Keratinocyte (primary cell): Measurements from ENCODE around the gene KRTAP5-8.

Experiments
- EZH2 ChIP-seq: IDR thresholded peaks from one replicate; pipeline ENCODE4 v1.6.1; 2012; ENCODE audit warnings: inconsistent platforms, mild to moderate bottlenecking, low read length, moderate library complexity
- TF ChIP-seq, protein P1 (sequence below), 3 experiments: IDR thresholded peaks in 1 of 3; conservative IDR thresholded peaks in 1 of 3; optimal IDR thresholded peaks in 1 of 3; 2 replicates in 2 of 3; 3 replicates in 1 of 3; pipeline versions ENCODE3 to v1.5.1; 2011; ENCODE audit warnings: low read length in 3 of 3, mild to moderate bottlenecking in 3 of 3, moderate library complexity in 2 of 3, control low read depth in 1 of 3, inconsistent platforms in 1 of 3; ENCODE audit not compliant: insufficient read depth in 2 of 3; ENCODE audit errors: extremely low read depth in 1 of 3

DNA sequence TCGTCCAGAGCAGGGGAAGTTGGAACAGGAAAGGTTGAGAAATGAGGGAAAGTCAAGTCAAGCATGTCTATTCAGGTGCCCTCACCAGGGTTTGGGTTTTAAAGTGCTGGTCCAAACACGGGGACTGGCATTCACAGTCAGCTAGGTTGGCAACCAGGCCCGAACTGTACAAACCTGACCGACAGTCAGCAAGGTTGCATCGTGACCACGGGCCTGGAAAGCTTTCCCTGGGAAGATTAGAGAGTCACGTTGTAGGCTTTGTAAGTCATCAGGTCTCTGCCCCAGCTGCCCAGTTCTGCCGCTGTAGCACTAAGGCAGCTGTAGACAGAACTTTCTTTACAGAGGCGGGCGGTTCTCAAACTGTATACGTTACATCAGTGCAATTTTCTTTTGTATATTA is 35.0 kb downstream of the KRTAP5-8 start:
- no peak for TF ChIP-seq EZH2
- TF ChIP-seq, protein P1, sequence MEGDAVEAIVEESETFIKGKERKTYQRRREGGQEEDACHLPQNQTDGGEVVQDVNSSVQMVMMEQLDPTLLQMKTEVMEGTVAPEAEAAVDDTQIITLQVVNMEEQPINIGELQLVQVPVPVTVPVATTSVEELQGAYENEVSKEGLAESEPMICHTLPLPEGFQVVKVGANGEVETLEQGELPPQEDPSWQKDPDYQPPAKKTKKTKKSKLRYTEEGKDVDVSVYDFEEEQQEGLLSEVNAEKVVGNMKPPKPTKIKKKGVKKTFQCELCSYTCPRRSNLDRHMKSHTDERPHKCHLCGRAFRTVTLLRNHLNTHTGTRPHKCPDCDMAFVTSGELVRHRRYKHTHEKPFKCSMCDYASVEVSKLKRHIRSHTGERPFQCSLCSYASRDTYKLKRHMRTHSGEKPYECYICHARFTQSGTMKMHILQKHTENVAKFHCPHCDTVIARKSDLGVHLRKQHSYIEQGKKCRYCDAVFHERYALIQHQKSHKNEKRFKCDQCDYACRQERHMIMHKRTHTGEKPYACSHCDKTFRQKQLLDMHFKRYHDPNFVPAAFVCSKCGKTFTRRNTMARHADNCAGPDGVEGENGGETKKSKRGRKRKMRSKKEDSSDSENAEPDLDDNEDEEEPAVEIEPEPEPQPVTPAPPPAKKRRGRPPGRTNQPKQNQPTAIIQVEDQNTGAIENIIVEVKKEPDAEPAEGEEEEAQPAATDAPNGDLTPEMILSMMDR (optimal IDR thresholded peaks at IDR 0.05 in 1 of 3, IDR thresholded peaks at IDR 0.05 in 1 of 3, conservative IDR thresholded peaks at IDR 0.05 in 1 of 3; ENCODE audit: extremely low read depth in 1 of 3, insufficient read depth in 2 of 3, low read length in 3 of 3): no peak
